Central memory CD4-positive, alpha-beta T cell (primary cell): ENCODE measurements around the gene CNTN4.

Experiments
- DNase-seq: peaks from one replicate; pipeline ENCODE4 v3.0.0; 2022

Gene CNTN4

GRCh38 chr3:2274526-2274925 lies 175.9 kb downstream of the CNTN4 start:
- no peak for DNase-seq

- DNase-seq: no peak
Measured at GRCh38 chr3:2283818-2284217, 185.2 kb downstream of the CNTN4 start.

GRCh38 chr3:2300938-2301337 lies 202.3 kb downstream of the CNTN4 start:
- no peak for DNase-seq

- no peak for DNase-seq
Measured at GRCh38 chr3:2301361-2301760, 202.7 kb downstream of the CNTN4 start.

- no peak for DNase-seq
Measured at GRCh38 chr3:2303566-2303965, 204.9 kb downstream of the CNTN4 start.

GRCh38 chr3:2311022-2311421 lies 212.4 kb downstream of the CNTN4 start:
- DNase-seq: no peak

- no peak for DNase-seq
Measured at GRCh38 chr3:2317521-2317920, 218.9 kb downstream of the CNTN4 start.

- DNase-seq: no peak
Measured at GRCh38 chr3:2334921-2335320, 236.3 kb downstream of the CNTN4 start.

GRCh38 chr3:2343031-2343682 lies 244.5 kb downstream of the CNTN4 start:
- DNase-seq: no peak

- no peak for DNase-seq
Measured at GRCh38 chr3:2352134-2352762, 253.6 kb downstream of the CNTN4 start.

GRCh38 chr3:2354702-2355101 lies 256.0 kb downstream of the CNTN4 start:
- no peak for DNase-seq

GRCh38 chr3:2356298-2356950 lies 257.8 kb downstream of the CNTN4 start:
- DNase-seq: no peak

- DNase-seq: no peak
Measured at GRCh38 chr3:2360815-2361214, 262.1 kb downstream of the CNTN4 start.

- DNase-seq: no peak
Measured at GRCh38 chr3:2362122-2362521, 263.5 kb downstream of the CNTN4 start.

- DNase-seq: no peak
Measured at GRCh38 chr3:2363854-2364253, 265.2 kb downstream of the CNTN4 start.

- no peak for DNase-seq
Measured at GRCh38 chr3:2370317-2370716, 271.7 kb downstream of the CNTN4 start.

- DNase-seq: no peak
Measured at GRCh38 chr3:2372306-2372705, 273.6 kb downstream of the CNTN4 start.

GRCh38 chr3:2375376-2375775 lies 276.7 kb downstream of the CNTN4 start:
- no peak for DNase-seq

GRCh38 chr3:2377281-2377680 lies 278.6 kb downstream of the CNTN4 start:
- no peak for DNase-seq

GRCh38 chr3:2390926-2391532 lies 292.4 kb downstream of the CNTN4 start:
- no peak for DNase-seq

- DNase-seq: no peak
Measured at GRCh38 chr3:2391896-2392295, 293.2 kb downstream of the CNTN4 start.

GRCh38 chr3:2392981-2393380 lies 294.3 kb downstream of the CNTN4 start:
- DNase-seq: no peak

- no peak for DNase-seq
Measured at GRCh38 chr3:2415083-2415482, 316.4 kb downstream of the CNTN4 start.

GRCh38 chr3:2420919-2421318 lies 322.3 kb downstream of the CNTN4 start:
- no peak for DNase-seq
